GM12892 (cell line): ENCODE data around the gene C10orf95.

ENCODE experiments used
- DNase-seq: peaks from one replicate; pipeline ENCODE4 v3.0.0; 2011; ENCODE audit not compliant: insufficient read length
- FAIRE-seq: peaks from 2 replicates; lab custom pipeline; 2011; peaks lifted over from hg19 to GRCh38; lab: Jason Lieb, UNC
- POLR2A ChIP-seq: IDR thresholded peaks from 2 replicates; pipeline ENCODE4 v1.6.1; 2011; ENCODE audit warnings: low read depth, low read length, control low read depth
- POLR2AphosphoS5 ChIP-seq: IDR thresholded peaks from 2 replicates; pipeline ENCODE4 v1.6.1; 2011; ENCODE audit warnings: low read depth, low read length, control low read depth
- TAF1 ChIP-seq: IDR thresholded peaks from 2 replicates; pipeline ENCODE4 v1.6.1; 2011; ENCODE audit warnings: low read depth, mild to moderate bottlenecking, control low read depth, low read length, borderline replicate concordance

The C10orf95 gene

GRCh38 chr10:102420181-102420713, 31.1 kb downstream of the C10orf95 start:
- no peak for TF ChIP-seq TAF1
- no peak for TF ChIP-seq POLR2AphosphoS5
- TF ChIP-seq POLR2A, result no peak
- FAIRE-seq, result peak; percentile 21
- DNase-seq, result no peak

- TF ChIP-seq POLR2A (no peak), TAF1 (no peak), POLR2AphosphoS5 (no peak)
- DNase-seq, result peak; percentile 72
- peak; percentile 93 for FAIRE-seq
Observed at GRCh38 chr10:102419269-102420180, 31.8 kb downstream of the C10orf95 start.

GRCh38 chr10:102418622-102419268, 32.6 kb downstream of the C10orf95 start, which contains the start of gene PSD:
PSD (minus strand) TSS chr10:102418785; CDS start chr10:102417038, 1,747 bp downstream.
- DNase-seq (no peak), FAIRE-seq (no peak)
- no peak for TF ChIP-seq POLR2AphosphoS5
- TF ChIP-seq TAF1, result no peak
- TF ChIP-seq POLR2A, result no peak

- TF ChIP-seq TAF1 (no peak), POLR2A (no peak), POLR2AphosphoS5 (no peak)
- FAIRE-seq, result no peak
Observed at GRCh38 chr10:102416695-102417094, 34.6 kb downstream of the C10orf95 start.

GRCh38 chr10:102416283-102416682, 35.1 kb downstream of the C10orf95 start:
- no peak for TF ChIP-seq POLR2AphosphoS5
- no peak for TF ChIP-seq POLR2A
- TF ChIP-seq TAF1, result no peak
- FAIRE-seq, result no peak
- no peak for DNase-seq

More at GRCh38 chr10:102416695-102417094, 34.6 kb downstream of the C10orf95 start:
- no peak for DNase-seq

- FAIRE-seq, result no peak
- DNase-seq, result no peak
- no peak for TF ChIP-seq POLR2AphosphoS5
- no peak for TF ChIP-seq TAF1
- TF ChIP-seq POLR2A, result no peak
Observed at GRCh38 chr10:102414749-102415148, 36.6 kb downstream of the C10orf95 start.

- FAIRE-seq (no peak), DNase-seq (no peak)
- TF ChIP-seq TAF1 (no peak), POLR2AphosphoS5 (no peak), POLR2A (no peak)
Observed at GRCh38 chr10:102413806-102414561, 37.4 kb downstream of the C10orf95 start.

- DNase-seq, result peak; percentile 81
- FAIRE-seq, result peak; percentile 68
- TF ChIP-seq POLR2AphosphoS5, result no peak
- no peak for TF ChIP-seq POLR2A
- no peak for TF ChIP-seq TAF1
Observed at GRCh38 chr10:102413053-102413705, 38.2 kb downstream of the C10orf95 start.

GRCh38 chr10:102412293-102412692, 39.0 kb downstream of the C10orf95 start:
- FAIRE-seq (no peak), DNase-seq (no peak)
- TF ChIP-seq TAF1 (no peak), POLR2AphosphoS5 (no peak), POLR2A (no peak)
